HG03521 (cell line): ENCODE measurements around the gene GCLM.

ENCODE experiments used
- ATAC-seq: cut with Tn5 transposase; IDR thresholded peaks from one replicate; pipeline ENCODE4 v1.9.1; 2021; ENCODE audit warnings: mild to moderate bottlenecking, moderate library complexity; ENCODE audit not compliant: unreplicated experiment

GCLM gene

DNA sequence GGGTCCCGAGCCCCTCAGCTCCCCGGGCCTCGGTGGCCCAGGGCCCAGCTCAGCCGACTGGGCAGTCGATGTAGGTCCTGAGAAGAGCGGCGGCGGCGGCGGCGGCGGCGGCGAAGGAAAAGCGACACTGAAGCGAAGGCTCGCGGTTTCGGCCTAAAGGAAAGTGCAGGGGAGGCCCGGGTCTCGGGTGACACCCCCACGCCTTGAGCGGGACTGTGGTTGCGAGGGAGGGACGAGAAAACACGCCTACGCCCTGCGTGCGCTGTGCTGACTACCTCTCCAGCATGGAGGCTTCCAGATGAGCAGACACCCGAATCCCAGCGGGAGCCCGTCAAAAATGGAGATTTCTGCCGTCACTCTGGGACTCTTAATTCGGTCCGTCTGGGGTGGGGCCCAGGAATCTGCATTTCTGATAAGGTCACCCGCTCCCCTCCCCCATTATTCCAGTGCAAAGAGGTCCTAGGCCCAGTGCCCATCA is 61.4 kb downstream of the GCLM start:
- ATAC-seq: peak; percentile 16

DNA sequence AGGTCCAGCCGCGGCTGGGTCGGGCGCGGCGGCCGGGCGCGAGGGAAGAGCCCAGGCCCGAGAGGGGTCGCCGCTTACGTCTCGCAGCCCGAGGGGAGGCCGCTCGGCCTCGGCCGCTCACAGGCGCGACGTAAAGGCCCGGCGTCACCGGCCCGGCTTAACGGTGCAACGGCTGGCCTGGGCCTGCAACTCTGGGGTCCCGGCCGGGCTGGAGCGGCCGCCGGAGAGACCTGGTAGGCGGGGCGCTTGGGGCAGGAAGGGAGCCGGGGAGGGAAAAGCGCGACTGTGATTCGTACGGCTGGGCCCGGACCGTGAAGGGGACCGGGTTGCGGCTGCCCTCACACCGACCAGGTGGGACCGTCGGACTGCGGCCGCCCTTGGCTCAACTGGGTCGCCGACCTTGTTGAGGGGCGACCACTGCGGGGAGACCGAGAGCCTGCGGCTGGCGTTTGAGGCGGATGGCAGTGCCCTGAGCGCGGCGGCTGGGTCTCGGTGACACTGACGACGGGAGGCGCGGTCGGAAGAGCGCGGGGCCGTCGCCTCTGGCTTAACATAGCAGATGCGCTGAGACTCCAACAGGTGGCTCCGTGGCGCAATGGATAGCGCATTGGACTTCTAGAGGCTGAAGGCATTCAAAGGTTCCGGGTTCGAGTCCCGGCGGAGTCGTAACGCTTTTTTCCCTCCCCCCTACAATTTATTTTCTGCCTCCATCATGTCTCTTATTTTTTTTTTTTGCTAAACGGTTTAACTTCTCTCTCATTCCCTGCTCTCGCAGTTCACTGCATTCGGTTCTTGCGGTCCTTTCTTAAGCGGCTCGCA is 62.0 kb downstream of the GCLM start:
- ATAC-seq: peak; percentile 60

DNA sequence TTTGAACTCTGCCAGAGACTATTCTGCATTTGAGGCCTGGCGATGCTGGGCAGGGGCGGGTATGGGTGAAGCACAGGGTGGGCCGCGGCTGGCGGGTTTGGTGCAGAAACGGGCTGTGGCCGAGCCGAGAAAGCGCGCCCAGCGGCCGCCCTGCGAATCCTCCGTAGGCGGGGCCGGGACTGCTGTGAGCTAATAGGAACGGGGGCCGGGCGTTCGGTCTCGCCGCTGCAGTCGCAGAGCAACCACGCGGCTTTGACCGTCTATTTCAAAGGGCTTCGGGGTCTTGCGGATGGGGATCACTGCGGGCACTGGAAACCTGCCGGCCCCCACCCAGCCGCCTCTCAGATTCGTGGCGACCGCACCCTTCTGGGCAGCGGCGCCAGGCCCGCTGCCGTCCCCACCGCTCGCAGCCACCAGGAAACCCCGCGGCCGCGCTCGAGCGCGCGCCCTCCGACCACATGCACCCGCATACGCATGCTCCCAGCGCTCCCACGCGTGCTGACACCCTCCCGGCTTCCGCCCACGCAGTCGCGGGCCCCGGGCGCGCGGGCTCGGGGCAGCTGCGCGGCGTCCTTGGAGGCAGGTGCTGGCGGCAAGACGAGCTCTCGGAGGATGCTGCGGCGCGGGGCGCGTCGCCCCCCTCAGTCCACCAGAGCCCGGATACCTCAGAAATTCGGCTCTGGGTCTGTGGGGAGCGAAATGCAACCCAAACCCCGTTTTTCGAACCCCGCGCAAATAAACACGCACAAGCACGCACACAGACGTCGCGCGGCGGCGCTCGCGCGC is 62.8 kb downstream of the GCLM start:
- ATAC-seq: peak; percentile 42

DNA sequence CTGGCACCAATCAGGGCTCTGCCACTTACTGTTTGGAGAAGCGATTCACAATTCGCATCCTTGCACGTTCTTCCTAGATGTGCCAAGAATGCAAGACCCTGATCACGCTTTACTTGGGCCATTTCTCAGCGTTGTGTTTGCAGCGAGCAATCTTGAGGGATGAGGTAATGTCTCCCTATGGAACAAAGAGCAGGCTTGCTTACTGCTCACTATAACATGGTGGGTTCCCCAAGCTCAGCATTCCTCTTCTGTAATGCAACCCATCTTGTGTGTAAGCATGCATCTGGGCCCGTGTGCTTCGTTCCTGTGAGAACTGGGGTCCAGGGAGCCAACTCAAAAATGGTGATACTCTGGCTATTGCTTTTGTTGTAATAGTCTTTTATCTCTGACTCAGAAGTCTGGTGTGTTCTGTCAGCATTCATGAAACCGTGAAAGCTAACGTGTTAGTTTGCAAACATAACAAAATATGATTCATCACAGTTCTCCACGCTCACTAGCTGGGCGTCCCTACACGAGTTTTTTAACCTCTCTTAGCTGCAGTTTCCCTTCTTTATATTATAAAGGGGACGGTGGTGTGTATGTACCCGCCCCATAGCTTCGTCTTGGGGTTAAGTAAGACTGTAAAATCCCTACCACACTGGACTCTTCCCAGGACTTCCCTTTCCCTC is 63.6 kb downstream of the GCLM start:
- peak; percentile 6 for ATAC-seq

DNA sequence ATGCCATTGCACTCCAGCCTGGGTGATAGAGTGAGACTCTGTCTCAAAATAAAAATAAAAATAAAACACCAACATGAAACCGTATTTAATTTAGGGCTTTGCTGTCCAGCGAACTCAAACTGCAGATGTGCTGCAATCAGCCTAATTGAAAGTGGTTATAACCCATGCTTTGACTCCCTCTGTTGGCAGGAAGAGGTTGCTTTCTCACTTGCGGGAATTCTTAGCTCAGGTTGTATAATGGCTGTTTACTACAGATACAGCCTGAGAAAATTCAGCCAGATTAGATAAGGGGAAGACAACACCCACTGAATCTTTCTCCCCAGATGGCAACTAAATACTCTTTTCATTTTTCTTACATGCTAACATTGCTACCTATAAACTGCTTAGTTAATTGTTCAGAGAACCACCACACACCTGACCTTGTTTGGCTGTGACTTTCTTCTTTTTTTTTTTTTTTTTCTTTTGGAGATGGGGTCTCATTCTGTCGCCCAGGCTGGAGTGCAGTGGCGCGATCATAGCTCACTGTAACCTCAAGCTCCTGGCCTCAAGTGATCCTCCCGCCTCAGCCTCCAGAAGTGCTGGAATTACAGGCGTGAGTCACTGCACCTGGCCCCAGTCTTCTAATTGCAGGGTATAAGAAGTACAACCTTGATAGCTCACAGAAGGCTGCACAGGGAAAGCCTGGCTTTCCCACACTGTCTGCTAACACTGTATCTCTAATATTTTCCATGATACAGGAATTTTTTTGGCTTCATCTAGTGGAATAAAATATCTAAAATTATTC is 64.8 kb downstream of the GCLM start:
- no peak for ATAC-seq

DNA sequence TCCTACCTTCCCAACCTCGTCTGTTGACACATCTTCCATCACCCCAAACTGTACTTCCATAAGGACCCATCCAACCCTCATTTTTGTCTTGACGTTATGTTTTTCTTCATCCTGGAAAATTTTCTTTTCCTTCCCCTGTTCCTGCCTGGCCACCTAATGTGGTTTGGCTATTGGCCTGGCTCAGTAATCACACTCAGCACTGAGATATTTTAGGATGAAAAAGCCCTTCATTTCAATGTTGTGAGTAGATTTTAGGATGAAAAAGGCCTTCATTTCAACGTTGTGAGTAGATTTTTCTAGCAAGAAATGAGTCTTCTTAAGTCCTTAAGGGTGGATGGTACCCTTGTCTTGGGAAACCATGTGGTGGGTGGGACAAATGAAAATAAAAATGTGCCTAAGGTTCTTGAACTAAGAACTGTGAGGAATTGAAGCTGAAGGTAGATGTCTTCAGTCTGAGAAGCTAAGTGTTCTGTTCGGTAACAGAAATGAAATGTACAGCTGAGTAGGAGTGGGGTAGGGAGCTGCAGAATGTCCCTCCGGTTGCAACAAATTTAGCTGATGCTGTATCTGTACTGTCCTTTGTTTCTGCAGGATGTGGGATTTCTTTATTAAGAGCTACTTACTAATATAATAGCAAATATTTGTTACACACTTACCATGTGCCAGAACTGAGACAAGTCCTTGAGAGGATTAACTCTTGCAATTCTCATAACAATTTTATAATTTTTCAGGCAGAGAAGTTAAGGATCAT is 66.3 kb downstream of the GCLM start:
- ATAC-seq: no peak

DNA sequence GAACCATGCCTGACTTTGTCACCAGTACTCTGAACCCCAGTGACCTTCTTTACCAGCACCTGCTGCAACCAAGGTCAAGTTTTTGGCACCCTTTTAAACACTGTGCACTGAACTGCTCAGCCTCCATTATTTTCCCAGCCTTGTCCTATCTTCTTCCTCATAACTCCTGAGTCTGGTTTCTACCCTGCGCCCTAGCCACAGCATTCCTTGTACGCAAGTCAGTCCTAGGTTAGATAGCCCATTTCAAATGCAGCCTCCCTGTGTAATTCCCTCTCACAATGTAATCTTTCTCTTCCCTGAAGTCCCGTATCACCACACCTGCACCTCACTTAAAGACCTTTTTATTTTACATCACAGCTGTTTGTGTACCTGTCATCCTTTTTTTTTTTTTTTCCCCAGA is 67.5 kb downstream of the GCLM start:
- ATAC-seq: no peak

DNA sequence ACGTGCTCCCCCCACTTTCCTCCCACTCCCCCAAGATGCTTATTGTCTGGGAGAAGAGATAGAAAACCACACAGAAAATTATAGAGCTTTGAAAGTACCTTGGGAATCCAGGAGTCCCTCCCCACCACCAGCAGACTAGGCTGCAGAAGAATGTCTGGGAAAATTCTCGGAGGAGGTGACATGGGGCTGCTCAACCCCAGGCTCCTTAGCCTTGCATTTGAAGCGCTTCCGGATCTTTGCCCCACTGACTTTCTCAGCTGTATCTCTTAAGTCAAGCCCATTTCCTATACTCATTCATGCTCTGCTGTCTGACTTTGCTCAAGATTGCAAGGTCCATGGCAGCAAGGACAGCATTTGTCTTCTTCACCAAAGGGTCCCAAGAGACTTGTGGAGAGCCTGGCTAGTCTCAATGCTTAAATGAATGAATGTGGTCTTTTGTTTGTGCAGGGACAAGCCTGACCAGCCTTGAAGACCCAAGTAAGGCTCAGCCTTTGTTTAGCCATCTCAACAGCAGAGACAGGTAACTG is 68.2 kb downstream of the GCLM start:
- ATAC-seq: no peak

DNA sequence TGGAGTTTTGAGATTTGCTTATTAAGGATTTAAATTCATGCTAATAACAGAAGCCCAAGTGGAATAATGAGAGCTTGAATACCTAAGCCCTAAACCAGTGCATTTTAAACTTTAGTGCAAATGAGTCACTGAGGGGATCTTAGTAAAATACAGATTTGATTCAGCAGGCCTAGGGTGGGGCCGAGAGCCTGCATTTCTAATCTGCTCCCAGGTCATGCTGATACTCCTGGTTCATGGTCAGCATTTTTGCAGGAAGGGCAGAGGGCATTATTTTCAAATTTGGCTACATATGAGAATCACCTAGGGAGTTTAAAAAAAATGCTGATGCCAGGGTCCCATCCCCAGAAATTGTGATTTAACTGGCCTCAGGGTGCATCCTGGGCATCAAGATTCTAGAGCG is 69.5 kb downstream of the GCLM start:
- no peak for ATAC-seq

DNA sequence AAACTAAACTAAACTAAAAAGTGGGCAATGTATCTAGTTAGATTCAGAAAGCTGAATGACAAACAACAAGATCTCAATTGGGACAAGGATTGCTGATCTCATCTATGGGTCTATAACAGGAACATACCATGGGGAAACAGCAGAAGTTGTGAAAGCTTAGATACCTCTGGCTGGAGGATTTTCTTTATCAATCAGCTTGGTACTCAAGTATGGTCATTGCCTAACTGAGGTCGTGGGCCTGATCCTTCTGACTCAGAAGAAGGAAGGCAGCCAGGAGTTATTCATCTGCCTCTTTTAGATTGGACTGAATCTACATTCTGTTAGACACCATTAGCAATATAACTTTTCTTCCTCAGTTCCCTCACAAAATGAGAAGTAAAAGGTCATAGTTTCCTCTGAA is 69.9 kb downstream of the GCLM start:
- ATAC-seq: no peak

DNA sequence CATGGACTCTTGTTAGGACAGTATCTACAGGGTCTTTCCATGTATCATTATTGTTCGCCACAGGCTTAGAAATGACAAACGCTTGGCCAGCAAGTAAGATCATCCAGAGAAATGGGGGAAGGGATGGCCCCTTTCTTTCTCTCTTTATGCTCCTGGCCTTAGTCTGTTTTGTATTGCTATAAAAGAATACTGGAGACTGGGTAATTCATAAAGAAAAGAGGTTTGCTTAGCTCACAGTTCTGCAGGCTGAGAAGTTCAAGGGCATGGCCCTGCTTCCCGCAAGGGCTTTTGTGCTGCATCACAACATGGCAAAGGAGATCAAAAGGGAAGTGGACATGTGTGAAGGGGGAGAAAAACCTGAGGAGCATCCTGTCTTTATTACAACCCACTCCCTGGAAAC is 71.3 kb downstream of the GCLM start:
- no peak for ATAC-seq
